ENCODE results near the gene WDR83.
A peak's percentile ranks its signal among the peaks of the same experiment; 100 is the strongest.
"Not testable (repeated sequence)": the region's sequence is repeated elsewhere in the genome, so short reads cannot be mapped to it uniquely, and the experiment has no call there.

The WDR83 gene

GRCh38 chr19:12687496-12688196 is 21.0 kb downstream of the WDR83 start, which contains the start of gene GNG14:
TSS of gene GNG14 (plus strand) at chr19:12687998. CDS start at chr19:12688049, 51 bp downstream.
- no peak for DNase-seq

GRCh38 chr19:12689012-12689411 is 22.4 kb downstream of the WDR83 start:
- no peak for DNase-seq

GRCh38 chr19:12689581-12690216 is 23.1 kb downstream of the WDR83 start:
- no peak for DNase-seq

- DNase-seq, result no peak
These were observed 26.4 kb downstream of the WDR83 start for GRCh38 chr19:12692960-12693359.

- no peak for DNase-seq
These were observed 28.0 kb downstream of the WDR83 start for GRCh38 chr19:12694641-12695040.

- DNase-seq, result no peak
These were observed 28.5 kb downstream of the WDR83 start for GRCh38 chr19:12695096-12695495.

- no peak for DNase-seq
These were observed 28.9 kb downstream of the WDR83 start for GRCh38 chr19:12695514-12695913.

- no peak for DNase-seq
These were observed 29.4 kb downstream of the WDR83 start for GRCh38 chr19:12695997-12696365.

- peak; percentile 94 for DNase-seq
These were observed 30.0 kb downstream of the WDR83 start, which contains the start of gene FBXW9 for GRCh38 chr19:12696366-12697335. TSS of gene FBXW9 (minus strand) at chr19:12696631. CDS start at chr19:12696581, 50 bp downstream.

GRCh38 chr19:12697425-12697824 is 30.8 kb downstream of the WDR83 start:
- DNase-seq, result not testable (repeated sequence)

GRCh38 chr19:12698138-12698537 is 31.5 kb downstream of the WDR83 start:
- DNase-seq, result no peak

- DNase-seq, result no peak
These were observed 35.1 kb downstream of the WDR83 start for GRCh38 chr19:12701596-12702282.

GRCh38 chr19:12703046-12703445 is 36.4 kb downstream of the WDR83 start:
- DNase-seq, result peak; percentile 39

GRCh38 chr19:12705169-12705568 is 38.6 kb downstream of the WDR83 start:
- no peak for DNase-seq

- no peak for DNase-seq
These were observed 39.2 kb downstream of the WDR83 start for GRCh38 chr19:12705654-12706331.

GRCh38 chr19:12706332-12706718 is 39.7 kb downstream of the WDR83 start:
- no peak for DNase-seq

GRCh38 chr19:12708641-12709040 is 42.0 kb downstream of the WDR83 start:
- DNase-seq, result no peak

GRCh38 chr19:12711187-12711586 is 44.6 kb downstream of the WDR83 start:
- no peak for DNase-seq

GRCh38 chr19:12712077-12712476 is 45.5 kb downstream of the WDR83 start:
- DNase-seq, result not testable (repeated sequence)

- not testable (repeated sequence) for DNase-seq
These were observed 46.7 kb downstream of the WDR83 start for GRCh38 chr19:12713304-12713703.

GRCh38 chr19:12715102-12715501 is 48.5 kb downstream of the WDR83 start:
- no peak for DNase-seq

- DNase-seq, result no peak
These were observed 49.3 kb downstream of the WDR83 start for GRCh38 chr19:12715929-12716328.
